Raji (cell line): ENCODE measurements around the gene NYAP2.

Experiments used
- POLR2A ChIP-seq: IDR thresholded peaks from 2 replicates; pipeline ENCODE4 v1.6.1; 2011; ENCODE audit warnings: low read depth, low read length, control low read depth; ENCODE audit not compliant: insufficient read depth

Gene NYAP2

DNA sequence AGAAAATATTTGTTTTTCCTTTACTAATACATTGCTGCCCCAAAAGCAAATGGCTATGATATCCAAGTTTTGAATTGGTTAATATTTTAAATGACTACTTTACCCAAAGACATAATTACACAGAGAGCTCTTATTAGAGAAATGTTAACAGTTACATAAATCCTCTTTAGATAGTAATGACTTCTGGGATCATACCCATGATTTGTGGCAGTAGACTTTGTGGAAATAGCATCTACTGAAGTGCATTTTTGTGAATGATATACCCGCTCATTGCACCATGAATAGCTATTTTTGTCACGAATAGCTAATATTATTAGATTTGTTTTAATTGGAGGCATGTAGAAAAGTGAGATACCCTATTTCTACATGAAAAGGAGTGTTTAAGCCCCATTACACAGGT, 15.8 kb downstream of the NYAP2 start:
- no peak for TF ChIP-seq POLR2A

DNA sequence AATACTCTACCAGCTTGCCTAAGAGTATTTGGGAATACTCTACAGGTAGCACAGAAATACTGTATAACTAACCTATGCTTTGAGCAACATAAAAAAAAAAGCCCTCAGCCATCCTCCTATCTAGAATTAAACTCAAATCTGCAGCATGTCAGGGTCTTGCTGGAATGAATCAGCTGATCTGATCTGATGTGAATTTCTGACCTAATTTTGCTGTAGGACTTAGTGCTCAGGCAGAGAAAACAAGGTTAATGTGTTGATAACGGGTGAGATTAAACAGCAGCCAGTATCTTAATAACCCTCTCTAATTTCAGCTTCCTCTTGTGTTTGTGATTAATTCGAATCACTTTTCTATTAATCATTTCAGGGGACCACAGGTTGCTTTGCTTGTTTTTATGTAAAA, 16.3 kb downstream of the NYAP2 start:
- no peak for TF ChIP-seq POLR2A

DNA sequence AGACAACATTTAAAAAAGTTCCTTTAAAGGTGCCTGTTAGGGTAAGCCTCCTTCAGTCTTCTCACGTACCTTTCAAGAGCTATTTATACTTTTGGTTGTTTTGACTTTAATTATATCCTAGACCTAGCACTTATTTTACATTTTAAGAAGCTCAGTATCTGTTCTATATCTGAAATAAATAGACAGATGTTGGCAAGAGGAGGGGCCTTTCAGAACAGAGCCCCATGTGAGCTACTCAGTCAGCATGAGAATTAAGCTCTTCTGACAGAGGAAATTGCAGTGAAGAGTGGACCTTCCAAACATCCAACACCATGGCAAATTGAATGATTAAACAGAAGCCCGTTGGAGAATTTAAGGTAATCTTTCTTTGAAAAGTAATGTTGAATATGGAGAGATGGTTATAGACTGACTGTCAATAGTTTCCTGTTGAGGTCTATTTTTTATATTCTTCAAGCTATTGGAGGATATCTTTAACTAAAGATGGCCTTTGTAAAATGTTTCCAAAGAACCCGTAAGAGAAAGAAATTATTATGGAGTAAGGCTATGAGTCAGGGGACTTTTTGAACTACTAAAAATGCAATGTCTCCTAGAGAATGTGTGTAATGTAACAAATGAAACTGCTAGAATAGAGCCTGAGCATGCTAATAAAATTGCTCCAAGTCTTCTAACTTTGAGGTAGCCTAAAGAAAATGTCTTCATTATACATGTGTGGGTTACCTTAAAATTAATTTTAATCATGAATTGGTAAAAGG, 17.3 kb downstream of the NYAP2 start:
- no peak for TF ChIP-seq POLR2A

DNA sequence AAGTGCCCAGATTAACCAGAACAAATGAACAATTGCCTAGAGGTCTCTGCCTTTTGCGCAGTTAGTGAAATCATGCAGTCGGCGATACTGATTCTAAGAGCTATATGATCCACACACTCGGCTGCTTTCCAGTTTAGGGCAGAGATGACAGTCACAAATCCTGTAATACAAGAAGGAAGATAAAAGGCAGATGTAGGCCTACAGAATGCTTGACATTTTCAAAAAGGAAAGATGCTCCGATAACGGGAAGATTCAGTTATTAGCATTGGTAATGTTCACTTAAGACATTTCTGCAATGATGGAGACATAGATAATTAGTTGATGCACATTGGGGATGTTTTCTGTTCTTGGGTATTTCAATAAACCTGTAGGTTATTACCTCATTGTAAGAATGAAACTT, 19.5 kb downstream of the NYAP2 start:
- TF ChIP-seq POLR2A: no peak

DNA sequence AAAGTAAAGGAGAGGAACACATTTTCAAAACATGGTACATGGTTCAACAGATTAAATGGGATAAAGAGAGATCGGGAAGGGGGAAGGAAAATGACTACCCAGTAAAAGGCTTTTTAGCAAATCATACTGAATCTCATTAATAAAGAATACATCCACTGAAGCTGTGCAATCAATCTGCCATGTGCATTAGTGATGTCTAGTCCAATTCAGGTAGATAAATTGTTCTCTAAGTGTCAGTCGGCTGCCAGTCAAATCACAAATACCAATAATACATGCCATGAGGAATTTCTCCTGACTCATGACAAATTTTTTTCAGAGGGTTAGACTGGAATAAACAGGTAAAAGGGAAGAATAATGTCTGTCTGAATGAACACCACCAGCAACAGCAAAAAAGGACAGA, 22.6 kb downstream of the NYAP2 start:
- no peak for TF ChIP-seq POLR2A

DNA sequence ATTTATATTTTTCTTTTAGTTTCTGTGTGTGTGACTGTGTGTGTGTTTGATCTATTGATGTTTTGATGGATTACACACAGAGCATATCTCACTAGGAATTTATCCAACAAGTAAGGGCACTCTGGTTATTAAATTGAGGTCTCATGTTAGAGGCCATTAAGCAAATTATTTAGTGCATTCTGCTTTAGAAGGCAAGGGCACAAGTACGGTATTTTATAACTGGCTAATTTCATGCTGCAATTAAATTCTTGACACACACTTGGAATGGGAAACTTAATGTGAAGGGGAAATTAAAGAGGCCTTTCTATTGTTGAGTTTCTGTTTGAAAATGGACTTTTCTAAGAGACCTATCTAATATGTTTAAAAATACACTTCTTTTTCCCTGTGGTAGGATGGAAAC, 25.8 kb downstream of the NYAP2 start:
- TF ChIP-seq POLR2A: no peak

DNA sequence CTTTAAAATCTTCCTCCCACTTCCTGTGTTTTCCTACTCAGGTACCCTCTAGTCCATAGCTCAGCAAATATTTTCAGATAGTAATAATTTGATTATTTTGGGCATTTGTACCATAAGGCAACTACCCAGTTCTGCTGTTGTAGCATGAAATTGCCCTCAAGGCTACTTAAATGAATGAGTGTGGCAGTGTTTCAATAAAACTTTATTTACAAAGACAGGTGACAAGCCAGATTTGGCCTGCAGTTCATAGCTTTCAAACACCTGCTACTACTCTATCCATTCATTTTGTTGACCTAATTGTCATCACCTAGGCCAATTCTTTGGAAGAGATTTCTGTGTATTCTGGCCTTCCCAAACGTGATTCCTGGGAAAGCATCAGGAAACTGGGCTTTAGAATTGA, 28.9 kb downstream of the NYAP2 start:
- no peak for TF ChIP-seq POLR2A

DNA sequence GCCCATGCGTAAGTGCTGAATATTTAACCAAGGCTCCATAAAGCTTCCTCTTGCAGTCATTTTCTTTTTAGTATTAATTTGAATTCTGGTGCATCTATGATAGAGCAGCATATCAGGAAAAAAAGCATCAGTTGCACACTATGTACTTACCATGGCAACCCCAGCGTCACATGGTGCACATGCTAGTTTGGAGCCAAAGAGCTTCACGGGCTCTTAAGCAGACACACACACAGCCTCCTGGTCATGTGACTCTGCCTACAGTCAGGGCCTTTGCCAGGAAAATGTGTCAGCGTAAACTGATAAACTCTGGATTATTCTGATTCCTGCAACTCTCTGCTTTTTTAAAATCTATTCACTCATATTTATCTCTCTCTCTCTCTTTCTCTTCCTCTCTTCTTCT, 30.2 kb downstream of the NYAP2 start:
- no peak for TF ChIP-seq POLR2A

DNA sequence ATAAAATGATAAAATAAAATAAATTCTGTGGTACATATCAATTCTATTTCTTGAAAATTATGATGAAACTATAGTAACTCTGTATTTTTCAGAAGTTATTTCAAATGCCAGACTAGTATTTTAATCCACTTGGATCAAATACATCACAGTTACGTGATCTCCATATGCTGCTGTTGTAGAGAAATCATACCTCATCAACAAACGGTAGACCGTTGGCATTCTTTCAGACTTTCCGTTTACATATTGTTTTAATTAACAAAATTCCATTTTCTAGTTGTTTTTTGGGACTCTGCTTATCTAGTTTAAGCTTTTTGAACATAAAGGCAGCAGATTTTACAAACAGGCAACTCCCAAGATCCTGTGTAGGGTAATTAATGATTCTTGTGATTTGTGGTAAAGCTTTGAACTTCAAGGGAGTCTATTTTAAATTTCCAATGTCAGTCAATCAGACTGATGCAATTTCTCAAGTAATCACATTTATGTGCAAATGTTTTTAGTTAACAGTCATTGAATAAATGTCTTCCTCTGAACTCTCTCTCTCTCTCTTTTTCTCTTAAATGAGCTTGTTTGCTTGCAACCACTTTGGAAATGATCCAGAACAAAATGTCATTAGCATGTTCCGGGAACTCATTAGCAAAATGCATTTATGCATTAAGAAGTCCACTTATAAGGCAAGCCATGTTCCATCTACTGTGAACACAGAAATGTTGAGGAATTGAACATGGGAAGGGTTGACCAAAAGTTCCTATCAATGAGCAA, 31.8 kb downstream of the NYAP2 start:
- TF ChIP-seq POLR2A: no peak

DNA sequence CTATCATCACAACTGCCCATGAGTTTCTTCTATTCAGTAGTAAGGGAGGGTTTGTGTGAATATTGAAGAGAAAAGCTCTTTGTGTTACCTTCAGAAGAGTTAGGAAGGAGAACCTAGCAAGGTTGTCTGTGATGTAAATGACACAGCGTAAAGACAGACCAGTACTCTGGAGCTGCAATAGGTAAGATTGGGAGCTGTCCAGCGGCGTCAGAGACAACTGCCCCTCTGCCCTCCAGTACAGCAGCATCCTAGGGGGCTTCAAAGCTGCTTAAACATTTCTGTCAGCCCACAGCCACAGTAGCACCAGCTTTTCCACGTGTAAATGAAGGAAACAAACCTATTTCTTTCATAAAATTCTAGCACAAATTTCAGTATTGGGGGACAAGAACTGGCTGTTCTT, 34.5 kb downstream of the NYAP2 start:
- TF ChIP-seq POLR2A: no peak

DNA sequence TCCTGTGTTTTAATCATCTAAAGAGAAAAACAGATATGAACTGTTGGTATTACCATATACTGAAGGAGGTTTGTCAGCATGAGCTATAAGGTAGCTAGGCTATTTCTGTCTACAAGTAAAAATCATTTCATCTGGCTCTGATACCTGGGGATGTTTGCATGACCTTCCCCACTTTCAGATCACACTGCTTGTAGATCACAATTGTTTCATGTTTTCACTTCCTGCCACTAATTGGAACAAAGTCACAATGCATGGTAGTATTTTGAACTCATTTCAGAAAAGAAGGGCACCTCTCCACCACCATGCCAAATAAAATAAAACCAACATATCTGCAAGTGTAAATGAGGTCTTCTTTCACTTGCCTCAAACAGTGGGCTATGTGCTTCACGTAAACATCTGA, 37.8 kb downstream of the NYAP2 start:
- no peak for TF ChIP-seq POLR2A

DNA sequence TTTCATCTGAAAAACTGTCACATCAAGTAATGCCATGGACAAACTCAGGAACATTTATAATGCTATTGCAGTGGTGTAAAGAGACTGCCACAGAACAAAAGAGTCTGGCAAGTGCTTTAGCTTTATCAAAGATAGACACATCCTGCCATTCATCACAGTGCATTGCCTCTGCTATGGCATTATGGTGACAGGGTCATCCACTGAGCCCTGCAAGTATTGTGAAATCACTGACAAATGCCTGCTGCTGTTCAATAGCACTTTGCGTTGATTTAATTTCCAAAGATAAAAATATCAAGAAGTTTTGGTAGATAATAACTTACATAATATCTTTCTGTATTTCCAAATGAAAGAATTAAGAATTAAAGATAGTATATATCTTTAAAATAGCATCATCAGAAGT, 38.7 kb downstream of the NYAP2 start:
- TF ChIP-seq POLR2A: no peak

DNA sequence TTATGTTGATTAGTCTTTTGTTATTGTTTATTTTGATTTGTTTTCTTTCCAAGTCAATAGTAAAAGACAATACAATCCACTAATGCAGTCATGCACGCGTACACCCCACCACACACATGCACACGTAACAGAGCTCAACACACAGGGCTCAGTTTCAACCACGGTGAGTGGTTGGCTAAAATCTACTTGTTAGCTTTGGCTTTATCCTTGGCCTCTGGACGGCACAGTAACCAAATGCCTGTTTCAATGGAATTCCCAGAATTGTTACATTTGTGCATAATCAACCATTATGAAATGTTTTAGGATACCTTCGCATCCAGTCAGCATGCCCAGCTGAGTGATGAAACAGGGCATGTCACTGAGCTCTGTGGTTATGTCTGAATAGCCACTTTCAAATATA, 53.2 kb downstream of the NYAP2 start:
- no peak for TF ChIP-seq POLR2A

DNA sequence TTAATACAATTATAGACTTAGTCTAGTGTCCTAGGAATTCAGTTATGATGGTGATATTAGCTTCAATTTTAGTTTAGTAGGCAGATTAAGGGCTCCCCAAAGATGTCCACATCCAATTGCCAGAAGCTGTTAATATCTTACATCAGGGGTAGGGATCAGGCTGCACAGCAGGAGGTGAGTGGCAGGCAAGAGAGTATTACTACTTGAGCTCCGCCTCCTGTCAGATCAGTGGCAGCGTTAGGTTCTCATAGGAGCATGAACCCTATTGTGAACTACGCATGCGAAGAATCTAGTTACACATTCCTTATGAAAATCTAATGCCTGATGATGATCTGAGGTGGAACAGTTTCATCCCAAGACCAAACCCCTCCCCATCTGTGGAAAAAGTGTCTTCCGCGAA, 54.9 kb downstream of the NYAP2 start:
- TF ChIP-seq POLR2A: no peak

DNA sequence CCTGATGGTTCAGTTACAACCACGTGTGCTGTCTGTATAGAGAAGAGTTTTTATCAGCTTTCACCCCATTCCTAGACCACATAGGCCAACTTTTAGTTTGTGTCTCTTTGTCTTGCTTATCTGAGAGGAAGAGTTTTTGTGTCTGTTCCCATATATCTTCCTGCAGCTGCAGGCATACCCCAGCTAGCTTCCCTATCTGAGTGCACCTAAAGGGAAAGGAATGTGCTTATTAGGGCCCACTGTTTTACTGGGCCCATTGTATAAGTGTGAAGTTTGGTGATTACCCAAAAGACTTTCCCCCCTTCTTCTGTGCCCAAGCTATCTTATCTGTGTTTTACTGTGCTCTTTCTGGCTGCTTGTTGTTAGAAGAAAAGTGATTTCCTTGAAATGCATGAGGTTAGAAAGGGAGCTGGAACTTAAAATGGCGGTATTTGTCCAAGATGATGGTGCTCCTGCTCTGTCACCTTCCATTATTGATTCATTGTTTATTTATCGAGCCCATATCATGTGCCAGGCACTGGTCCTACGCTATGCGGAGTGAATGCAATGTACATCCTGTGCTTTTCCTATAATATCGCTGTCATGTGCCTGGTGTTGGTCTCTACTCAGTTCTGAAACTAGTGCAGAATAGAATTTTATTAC, 57.2 kb downstream of the NYAP2 start:
- TF ChIP-seq POLR2A: no peak

DNA sequence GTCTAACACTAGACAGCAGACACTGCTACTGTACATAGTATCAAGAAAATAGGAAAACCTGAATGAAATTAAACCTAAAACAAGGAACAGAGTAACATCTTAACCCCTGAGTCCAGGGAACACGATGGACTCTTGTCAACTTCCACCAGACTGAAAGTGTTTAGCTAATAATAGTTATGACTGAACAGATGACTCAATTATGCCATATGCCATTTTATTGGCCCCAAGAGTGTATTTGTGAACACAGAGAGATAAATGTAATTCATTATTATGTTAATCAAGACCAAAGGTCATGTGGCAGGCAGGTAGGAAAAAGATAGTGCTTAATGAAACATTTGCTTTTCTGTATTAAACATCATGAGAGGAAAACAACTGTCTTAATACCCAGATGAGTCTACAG, 58.0 kb downstream of the NYAP2 start:
- TF ChIP-seq POLR2A: no peak
